Measurements from ENCODE around the gene TPRN. TPM values are rescaled to one million over a fixed set of nuclear protein-coding genes. Genes with fewer than 3 reads are reported as not detected.

The TPRN gene
- polyA plus RNA-seq, 1 of the 3 experiments (the other 2 are of a cell fraction): 5.2 TPM

- H4K20me1 ChIP-seq (ENCODE audit: insufficient read depth): no peaks in the 10 kb centered on the region
- no peak overlapping the region for H3K4me2 ChIP-seq
- CTCF ChIA-PET: interaction anchor here (1.1 to 1.3 kb wide), 2 partner anchors 21 to 22 kb away, joined by 3 to 4 read pairs; partner anchors contain the start of gene LRRC26
- H3K36me3 ChIP-seq (replicated peaks in 1 of 2; ENCODE audit: control insufficient read depth in 1 of 2, insufficient read depth in 2 of 2, low read length in 1 of 2): no peaks in the 10 kb centered on the region
- TF ChIP-seq FOSL2 (IDR thresholded peaks at IDR 0.05; ENCODE audit: borderline replicate concordance, low read depth): no peak
- TF ChIP-seq REST (IDR thresholded peaks at IDR 0.05; ENCODE audit: low read depth, low read length): no peak
- no peak for TF ChIP-seq RXRA (IDR thresholded peaks at IDR 0.05; ENCODE audit: borderline replicate concordance, low read depth)
- TF ChIP-seq RFX5 (IDR thresholded peaks at IDR 0.05; ENCODE audit: low read length): no peak
- no peak for TF ChIP-seq IRF3 (IDR thresholded peaks at IDR 0.05; ENCODE audit: low read depth, low read length)
- TF ChIP-seq ZBTB33 (IDR thresholded peaks at IDR 0.05; ENCODE audit: borderline replicate concordance, low read depth): no peak
- no peak for TF ChIP-seq NFIC (IDR thresholded peaks at IDR 0.05; ENCODE audit: borderline replicate concordance)
- TF ChIP-seq MEF2A (IDR thresholded peaks at IDR 0.05; ENCODE audit: borderline replicate concordance, low read depth): no peak
- no peak for TF ChIP-seq FOXJ3 (CRISPR knock-in tag; IDR thresholded peaks at IDR 0.05)
- TF ChIP-seq MXI1 (IDR thresholded peaks at IDR 0.05; ENCODE audit: low read depth, low read length): no peak
- no peak for TF ChIP-seq GABPA (IDR thresholded peaks at IDR 0.05; ENCODE audit: low read depth)
- TF ChIP-seq TCF12 (IDR thresholded peaks at IDR 0.05): no peak
- no peak for TF ChIP-seq RAD21 (IDR thresholded peaks at IDR 0.05; ENCODE audit: low read length)
- TF ChIP-seq EP300 (IDR thresholded peaks at IDR 0.05; ENCODE audit: borderline replicate concordance in 1 of 2, low read depth in 1 of 2, low read length in 1 of 2): no peak
- TF ChIP-seq ELF1 (IDR thresholded peaks at IDR 0.05): no peak
- no peak for TF ChIP-seq POLR2AphosphoS5 (IDR thresholded peaks at IDR 0.05; ENCODE audit: low read depth, low read length)
- no peak for TF ChIP-seq TAF1 (IDR thresholded peaks at IDR 0.05; ENCODE audit: borderline replicate concordance, low read depth, low read length)
- TF ChIP-seq SIN3A (IDR thresholded peaks at IDR 0.05; ENCODE audit: borderline replicate concordance, low read depth, low read length): no peak
- no peaks in the 10 kb centered on the region for H3K27me3 ChIP-seq (ENCODE audit: insufficient read depth)
- WGBS (ENCODE audit: low lambda C conversion rate): 83% methylated on average over 24 of the region's 27 CpGs
- H3K4me3 ChIP-seq (ENCODE audit: low read depth in 2 of 2, low read length in 1 of 2): no peak overlapping the region
- H3K9ac ChIP-seq: no peak overlapping the region
- no peaks in the 10 kb centered on the region for H3K79me2 ChIP-seq (ENCODE audit: insufficient read depth)
- no peak overlapping the region for H2AFZ ChIP-seq (ENCODE audit: low read depth)
- no peaks in the 10 kb centered on the region for H3K4me1 ChIP-seq (ENCODE audit: control insufficient read depth in 1 of 2, insufficient read depth in 2 of 2, low read depth in 1 of 2, low read length in 1 of 2)
- DNase-seq: no peak
- no peaks in the 10 kb centered on the region for H3K9me2 ChIP-seq
- no peak overlapping the region for H3K27ac ChIP-seq (ENCODE audit: low read depth in 2 of 2, low read length in 1 of 2)
- POLR2A ChIA-PET: interaction anchor here (1.5 kb wide), 1 partner anchor 9 kb away, joined by 3 read pairs; the partner anchor contains the start of gene GRIN1
- no peaks in the 10 kb centered on the region for H3K9me3 ChIP-seq
- no peaks in the 10 kb centered on the region for H3F3A ChIP-seq (replicated peaks; ENCODE audit: insufficient read depth)
Measured at GRCh38 chr9:137148242-137148641, 52.3 kb downstream of the TPRN start.
